ENCODE data around the gene ZNF764.

- TF ChIP-seq, protein P1, sequence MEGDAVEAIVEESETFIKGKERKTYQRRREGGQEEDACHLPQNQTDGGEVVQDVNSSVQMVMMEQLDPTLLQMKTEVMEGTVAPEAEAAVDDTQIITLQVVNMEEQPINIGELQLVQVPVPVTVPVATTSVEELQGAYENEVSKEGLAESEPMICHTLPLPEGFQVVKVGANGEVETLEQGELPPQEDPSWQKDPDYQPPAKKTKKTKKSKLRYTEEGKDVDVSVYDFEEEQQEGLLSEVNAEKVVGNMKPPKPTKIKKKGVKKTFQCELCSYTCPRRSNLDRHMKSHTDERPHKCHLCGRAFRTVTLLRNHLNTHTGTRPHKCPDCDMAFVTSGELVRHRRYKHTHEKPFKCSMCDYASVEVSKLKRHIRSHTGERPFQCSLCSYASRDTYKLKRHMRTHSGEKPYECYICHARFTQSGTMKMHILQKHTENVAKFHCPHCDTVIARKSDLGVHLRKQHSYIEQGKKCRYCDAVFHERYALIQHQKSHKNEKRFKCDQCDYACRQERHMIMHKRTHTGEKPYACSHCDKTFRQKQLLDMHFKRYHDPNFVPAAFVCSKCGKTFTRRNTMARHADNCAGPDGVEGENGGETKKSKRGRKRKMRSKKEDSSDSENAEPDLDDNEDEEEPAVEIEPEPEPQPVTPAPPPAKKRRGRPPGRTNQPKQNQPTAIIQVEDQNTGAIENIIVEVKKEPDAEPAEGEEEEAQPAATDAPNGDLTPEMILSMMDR (IDR thresholded peaks at IDR 0.05), result no peak
- TF ChIP-seq EZH2 (IDR thresholded peaks at IDR 0.05), result no peak
- no peak for TF ChIP-seq EZH2phosphoT487 (IDR thresholded peaks at IDR 0.05)
These were observed 9.9 kb upstream of the ZNF764 start for GRCh38 chr16:30567991-30568638.
